HCT116 (cell line): ENCODE measurements around the gene HUNK.

Experiments
- CTCF ChIP-seq, 3 experiments: fragments of 200-600 bp in 1 of 3; sonication (generic) in 1 of 3; IDR thresholded peaks in 2 of 3; conservative IDR thresholded peaks in 1 of 3; 2 replicates each; pipeline ENCODE4 v1.5.1; 2012 to 2017; ENCODE audit warnings: low read depth in 2 of 3, low read length in 2 of 3, antibody characterized with exemption in 1 of 3, borderline replicate concordance in 1 of 3, control low read depth in 1 of 3, mild to moderate bottlenecking in 1 of 3, mixed read lengths in 1 of 3, mixed run types in 1 of 3, moderate library complexity in 1 of 3; ENCODE audit not compliant: insufficient read depth in 1 of 3
- EGR1 ChIP-seq: IDR thresholded peaks from 2 replicates; pipeline ENCODE4 v1.6.1; 2012; ENCODE audit warnings: low read depth
- ELF1 ChIP-seq: IDR thresholded peaks from 2 replicates; pipeline ENCODE4 v1.6.1; 2012; ENCODE audit warnings: low read depth, borderline replicate concordance
- EZH2 ChIP-seq: fragments of 200-600 bp; sonication (generic); IDR thresholded peaks from 2 replicates; pipeline ENCODE4 v1.6.1; 2017; ENCODE audit warnings: antibody characterized with exemption, mixed run types
- EZH2phosphoT487 ChIP-seq: fragments of 200-600 bp; IDR thresholded peaks from 2 replicates; pipeline ENCODE4 v1.6.1; 2018; ENCODE audit warnings: antibody characterized with exemption, borderline replicate concordance
- FOSL1 ChIP-seq: IDR thresholded peaks from 2 replicates; pipeline ENCODE4 v1.6.1; 2012; ENCODE audit warnings: low read depth
- POLR2A ChIP-seq: IDR thresholded peaks from 2 replicates; pipeline ENCODE4 v1.7.0; 2011; ENCODE audit warnings: borderline replicate concordance; ENCODE audit not compliant: insufficient read depth, insufficient read length; ENCODE audit errors: extremely low read depth
- RAD21 ChIP-seq: IDR thresholded peaks from 2 replicates; pipeline ENCODE4 v1.6.1; 2012; ENCODE audit warnings: low read depth, mild to moderate bottlenecking
- REST ChIP-seq: IDR thresholded peaks from 2 replicates; pipeline ENCODE4 v1.6.1; 2012; ENCODE audit warnings: low read depth
- SIN3A ChIP-seq: IDR thresholded peaks from 2 replicates; pipeline ENCODE4 v1.6.1; 2012; ENCODE audit warnings: low read depth
- TCF7L2 ChIP-seq: IDR thresholded peaks from 2 replicates; pipeline ENCODE4 v1.7.0; 2011; ENCODE audit warnings: borderline replicate concordance, inconsistent platforms; ENCODE audit not compliant: insufficient read depth, insufficient read length; ENCODE audit errors: extremely low read depth
- ZFX ChIP-seq: fragments of 450-650 bp; IDR thresholded peaks from 2 replicates; pipeline ENCODE4 v1.6.1; 2017
- TF ChIP-seq, protein P1 (sequence below): IDR thresholded peaks from 2 replicates; pipeline ENCODE4 v1.6.1; 2012

DNA sequence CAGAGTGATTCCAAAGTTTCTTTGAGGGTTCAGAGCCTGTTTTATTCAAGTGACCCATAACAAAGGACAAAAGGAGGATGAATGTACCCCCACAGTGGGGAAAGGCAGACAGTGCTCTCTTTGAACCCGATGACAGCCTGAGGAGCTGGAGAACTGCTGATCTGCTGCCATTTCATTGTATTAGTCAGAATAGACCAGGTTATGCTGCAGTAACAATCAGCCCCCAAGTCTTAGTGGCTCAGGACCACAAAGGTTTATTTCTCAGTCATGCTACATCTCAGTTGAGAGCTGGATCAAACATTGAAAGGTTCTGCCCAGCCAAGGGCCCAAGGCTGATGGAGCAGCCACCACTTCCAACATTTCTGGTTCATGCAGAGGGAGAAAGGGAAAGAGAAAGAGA, 88.9 kb downstream of the HUNK start:
- TF ChIP-seq ZFX (no peak), POLR2A (no peak), REST (no peak), CTCF (IDR thresholded peaks at IDR 0.05 in 2 of 3, conservative IDR thresholded peaks at IDR 0.05 in 1 of 3; ENCODE audit: borderline replicate concordance in 1 of 3, insufficient read depth in 1 of 3, low read depth in 2 of 3, low read length in 2 of 3) (no peak), EZH2phosphoT487 (no peak), EZH2 (no peak), SIN3A (no peak), RAD21 (no peak), FOSL1 (no peak), ELF1 (no peak), TCF7L2 (no peak), EGR1 (no peak)
- TF ChIP-seq, protein P1, sequence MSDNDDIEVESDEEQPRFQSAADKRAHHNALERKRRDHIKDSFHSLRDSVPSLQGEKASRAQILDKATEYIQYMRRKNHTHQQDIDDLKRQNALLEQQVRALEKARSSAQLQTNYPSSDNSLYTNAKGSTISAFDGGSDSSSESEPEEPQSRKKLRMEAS = no peak
